Heart left ventricle (tissue), 16 donors: ENCODE measurements around the gene SLC19A1. TPM values are rescaled to one million over a fixed set of nuclear protein-coding genes. Genes with fewer than 3 reads are reported as not detected.
A peak's percentile ranks its signal among the peaks of the same experiment; 100 is the strongest.

Source experiments
- ATAC-seq, 4 donors: fragments of 200-7000 bp; cut with Tn5 transposase; one replicate each; pipeline ENCODE4 v1.9.1; 2020 to 2022; ENCODE audit warnings: moderate library complexity in 4 of 4, mild to moderate bottlenecking in 3 of 4, moderate number of reproducible peaks in 1 of 4
- DNase-seq, 5 donors: peaks; one replicate each; pipeline ENCODE4 v3.0.0-alpha.2; 2020
- H3K27ac ChIP-seq, 12 donors: fragments of 200-600 bp; sonication (generic) in 4 of 12; one replicate each; pipeline versions ENCODE4 v1.5.0 to v1.8.0; 2016 to 2022; ENCODE audit warnings: mild to moderate bottlenecking in 2 of 12
- H3K27me3 ChIP-seq, 9 donors: fragments of 200-600 bp; sonication (generic) in 2 of 9; one replicate each; pipeline versions ENCODE4 v1.5.1 to v1.8.0; 2016 to 2022; ENCODE audit warnings: mild to moderate bottlenecking in 3 of 9
- H3K36me3 ChIP-seq, 9 donors: fragments of 200-600 bp; sonication (generic) in 2 of 9; one replicate each; pipeline versions ENCODE4 v1.5.0 to v1.8.0; 2018 to 2022; ENCODE audit warnings: mild to moderate bottlenecking in 2 of 9
- H3K4me1 ChIP-seq, 12 donors: fragments of 200-600 bp; sonication (generic) in 4 of 12; one replicate each; pipeline versions ENCODE4 v1.5.0 to v1.8.0; 2016 to 2022; ENCODE audit warnings: mild to moderate bottlenecking in 3 of 12
- H3K4me3 ChIP-seq, 12 donors: fragments of 200-600 bp; sonication (generic) in 4 of 12; one replicate each; pipeline versions ENCODE4 v1.5.0 to v1.8.0; 2017 to 2022; ENCODE audit warnings: mild to moderate bottlenecking in 9 of 12, moderate library complexity in 4 of 12
- H3K9me3 ChIP-seq, 12 donors: fragments of 200-600 bp; sonication (generic) in 4 of 12; one replicate each; pipeline versions ENCODE4 v1.5.0 to v1.8.0; 2016 to 2022; ENCODE audit warnings: mild to moderate bottlenecking in 1 of 12
- CTCF ChIP-seq, 12 donors: fragments of 200-600 bp; sonication (generic) in 4 of 12; IDR thresholded peaks; one replicate each; pipeline versions ENCODE4 v1.5.0 to v1.8.0; 2018 to 2022; ENCODE audit warnings: antibody characterized with exemption in 12 of 12, mild to moderate bottlenecking in 5 of 12
- POLR2A ChIP-seq, 2 donors: fragments of 450-650 bp; IDR thresholded peaks; one replicate each; pipeline ENCODE4 v1.6.1; 2017; ENCODE audit warnings: antibody characterized with exemption in 2 of 2, mild to moderate bottlenecking in 2 of 2, moderate library complexity in 2 of 2
- WGBS, 4 donors: extraction: QIAGEN DNeasy Blood & Tissue Kit in 2 of 4; methylation state at CpG; one replicate each; pipeline versions ENCODE4 v1.1.5 to v1.1.7; 2013 to 2018; 5-methylcytosine and 5-hydroxymethylcytosine counted together
- intact Hi-C, 10 donors: fragments of 100-400 bp; cut with DNase I; formaldehyde crosslinking; loops; one replicate each; pipeline versions ENCODE4 v1.11.1 to v1.14.2; 2022
- polyA plus RNA-seq, 2 donors: library from polyadenylated mRNA; stranded (reverse); fragments of 200-250 nt; gene quantifications; one replicate each; pipeline ENCODE4 v1.2.3, GENCODE V29; 2013
- total RNA-seq, 9 donors: library from RNA; depleted of rRNA in 2 of 9; stranded (reverse); fragments of >200 nt in 2 of 9; fragmentation: NEBNext Ultra II Directional in 3 of 9; extraction: Animal tissue kit (Norgen Biotek cat#: 25700) in 3 of 9; gene quantifications; one replicate each; pipeline versions ENCODE4 v1.1.0 to v1.2.4, GENCODE V29; 2016 to 2023
- donor health status: ischemic (EF 13 %, LVEDD 7.1; RV severe dilation, severe dysfunction).
- donor health status: healthy with polysubstance abuse.
- donor health status: DM: no; HTN: yes; CAD: no.
- donor health status: DM: no; HTN: no; CAD: no.
- donor health status: ischemic (EF 25% LVEDD 6.9; RV normal size, moderate dysfunction).
- donor health status: ischemic (EF 25% LVEDD 5.7; RV mildly dilated, moderate dysfunction).
- donor health status: healthy.
- donor health status: DM: yes; HTN: yes; CAD: no.
- donor health status: ischemic (EF 35%, LVEDD 5.7; RV mildly dilated, moderate dysfunction).
- donor health status: nonischemic (EF 11% LVEDD 7.7; RV severe dilation, severe dysfunction).
- donor health status: DM: yes; HTN: yes; CAD: no.
- donor health status: PGD.
- donor health status: ischemic (EF 29% LVEDD 5.4; RV normal size, mild dysfunction).
- donor health status: nonischemic (EF 23%, LVEDD 6.1; RV moderate dilation, normal function).

The SLC19A1 gene
- total and polyA plus RNA-seq, 11 donors: 2.4 to 7.0 (median 3.5) TPM

DNA sequence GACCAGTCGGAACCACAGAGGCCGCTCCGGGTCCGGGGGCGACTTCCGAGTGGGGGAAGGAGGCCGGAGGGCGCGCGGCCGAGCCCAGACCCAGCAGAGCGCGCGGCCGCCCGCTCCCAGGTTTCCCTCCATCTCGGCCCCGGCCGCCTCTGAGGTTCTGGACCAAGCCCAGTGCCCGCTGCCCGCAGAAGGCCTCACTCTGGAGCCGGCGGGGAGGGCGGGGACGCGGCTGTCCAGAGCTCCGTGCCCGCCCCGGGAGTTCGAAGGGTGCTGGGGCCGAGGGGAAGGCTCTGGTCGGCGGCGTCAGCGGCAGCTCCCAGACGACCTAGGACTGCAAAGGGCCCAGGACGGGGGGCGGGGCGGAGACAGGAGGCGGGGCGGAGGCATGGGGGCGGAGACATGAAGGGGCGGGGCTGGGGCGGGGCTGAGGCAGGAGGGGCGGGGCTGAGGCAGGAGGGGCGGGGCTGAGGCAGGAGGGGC is 48.0 kb upstream of the SLC19A1 start:
- H3K4me3 ChIP-seq: peak overlapping the region; percentile 26 to 64 (median 50)
- DNase-seq (peak; percentile 56 to 88 (median 65)), ATAC-seq (peak in 3 of 4 donors; percentile 88 to 95 (median 93))
- intact Hi-C loops: loop anchor here in 4 of 10 donors (5.0 to 10.0 kb wide), 4 partner anchors 33 to 445 kb away; partner anchors contain the start of gene POFUT2 (in 1 of the 4)
- peak overlapping the region in 1 of 12 donors; percentile 9 for H3K27ac ChIP-seq
- H3K27me3 ChIP-seq: peaks cover 0 to 47% (median 23%) of the 10 kb centered on the region in 9 donors
- WGBS, 4 donors: 0 to 3% (median 2%) methylated on average over 5 to 44 of the region's 46 CpGs
- H3K36me3 ChIP-seq: no peaks in the 10 kb centered on the region
- peaks cover 0 to 19% (median 6%) of the 10 kb centered on the region in 12 donors for H3K4me1 ChIP-seq
- H3K9me3 ChIP-seq: peaks cover 0 to 25% (median 18%) of the 10 kb centered on the region in 12 donors
- TF ChIP-seq CTCF (IDR thresholded peaks at IDR 0.05) (no peak), POLR2A (IDR thresholded peaks at IDR 0.05) (no peak)

- intact Hi-C loops: loop anchor here in 4 of 10 donors (5.0 to 10.0 kb wide), 4 partner anchors 32 to 445 kb away; partner anchors contain the start of gene POFUT2 (in 1 of the 4)
- peak in 1 of 4 donors; percentile 4 for ATAC-seq
Measured at GRCh38 chr21:45589686-45590245, 47.5 kb upstream of the SLC19A1 start.

DNA sequence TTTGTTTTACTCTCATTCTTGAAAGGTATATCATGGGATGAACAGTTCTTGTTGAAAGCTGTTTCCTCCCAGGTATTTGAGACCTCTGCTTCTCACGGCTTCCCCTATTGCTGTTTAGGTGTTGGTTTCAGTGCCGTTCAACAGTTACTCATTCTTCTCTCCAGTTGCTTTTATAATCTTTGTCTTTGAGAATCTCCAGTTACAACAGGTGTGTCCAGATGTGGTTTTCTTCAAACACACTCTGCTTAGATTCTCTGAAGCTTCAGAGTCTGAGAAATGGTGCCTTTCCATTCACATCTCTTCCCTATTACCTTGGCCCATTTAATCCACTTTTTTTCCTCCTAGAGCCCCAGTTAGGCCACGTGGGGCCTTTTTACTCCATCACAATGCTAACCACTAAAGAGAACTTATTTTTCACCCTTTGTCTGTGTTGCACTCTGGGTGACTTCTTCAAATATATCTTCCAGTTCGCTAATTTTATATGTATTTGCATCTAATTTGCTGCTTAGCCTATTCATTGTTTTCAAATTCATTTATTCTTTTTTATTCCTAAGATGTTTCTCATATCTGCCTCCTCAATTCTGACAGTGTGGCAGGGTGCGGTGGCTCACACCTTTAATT is 46.7 kb upstream of the SLC19A1 start:
- intact Hi-C loops: no loop called here
- no peak overlapping the region for H3K27ac ChIP-seq
- peaks cover 0 to 29% (median 19%) of the 10 kb centered on the region in 12 donors for H3K9me3 ChIP-seq
- ATAC-seq (no peak), DNase-seq (no peak)
- H3K4me3 ChIP-seq: no peak overlapping the region
- H3K36me3 ChIP-seq: no peaks in the 10 kb centered on the region
- peaks cover 0 to 38% (median 23%) of the 10 kb centered on the region in 9 donors for H3K27me3 ChIP-seq
- peaks cover 0 to 19% (median 6%) of the 10 kb centered on the region in 12 donors for H3K4me1 ChIP-seq
- 87 to 91% (median 90%) methylated on average over 5 of the region's 5 CpGs for WGBS, 4 donors
- no peak for TF ChIP-seq POLR2A (IDR thresholded peaks at IDR 0.05)

More at GRCh38 chr21:45589686-45590245, 47.5 kb upstream of the SLC19A1 start:
- H3K36me3 ChIP-seq: no peaks in the 10 kb centered on the region
- no peak for TF ChIP-seq CTCF (IDR thresholded peaks at IDR 0.05)
- no peak for TF ChIP-seq POLR2A (IDR thresholded peaks at IDR 0.05)
- peak overlapping the region in 1 of 12 donors; percentile 9 for H3K27ac ChIP-seq
- H3K27me3 ChIP-seq: peaks cover 0 to 42% (median 23%) of the 10 kb centered on the region in 9 donors
- H3K4me3 ChIP-seq: peak overlapping the region; percentile 26 to 64 (median 50)
- WGBS, 4 donors: 31 to 37% (median 34%) methylated on average over 40 to 41 of the region's 41 CpGs
- no peak for DNase-seq
- H3K9me3 ChIP-seq: peaks cover 0 to 29% (median 19%) of the 10 kb centered on the region in 12 donors
- H3K4me1 ChIP-seq: peaks cover 0 to 19% (median 6%) of the 10 kb centered on the region in 12 donors

DNA sequence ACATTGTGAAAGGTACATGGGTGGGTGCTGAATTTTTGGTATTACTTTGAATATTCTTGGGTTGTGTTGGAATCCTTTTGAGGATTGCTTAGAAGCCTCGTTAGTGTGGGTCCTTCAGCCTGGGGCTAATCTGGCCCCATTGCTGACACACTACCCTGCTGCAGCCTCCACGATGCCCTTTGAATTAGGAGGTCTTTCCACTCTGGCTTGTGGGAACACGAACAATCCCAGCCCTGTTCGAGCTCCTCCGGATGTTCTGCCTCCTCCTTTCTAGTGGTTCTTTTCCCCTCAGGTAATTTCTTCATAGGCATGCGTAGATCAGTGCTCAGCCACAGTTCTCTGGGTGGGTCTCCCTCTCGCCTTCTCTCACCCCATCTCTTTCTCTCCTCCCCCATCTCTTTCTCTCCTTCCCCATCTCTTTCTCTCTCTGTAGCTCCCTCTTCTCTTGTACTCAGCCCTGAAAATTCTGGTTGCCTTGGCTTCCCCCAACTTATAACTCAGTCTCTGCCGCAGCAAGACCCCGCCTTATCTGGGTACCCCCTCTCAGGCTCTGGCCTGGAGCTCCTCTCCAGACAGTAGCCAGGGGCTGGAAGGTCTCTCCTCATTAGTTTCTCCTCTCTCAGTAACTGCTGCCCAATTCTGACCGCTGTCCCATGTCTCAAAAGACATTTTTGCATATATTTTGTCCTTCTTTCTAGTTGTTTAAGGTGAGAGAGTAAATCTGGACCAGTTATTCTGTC is 46.0 kb upstream of the SLC19A1 start:
- no peaks in the 10 kb centered on the region for H3K36me3 ChIP-seq
- ATAC-seq (no peak), DNase-seq (no peak)
- intact Hi-C loops: no loop called here
- H3K27ac ChIP-seq: no peak overlapping the region
- H3K4me3 ChIP-seq: no peak overlapping the region
- peaks cover 0 to 38% (median 23%) of the 10 kb centered on the region in 9 donors for H3K27me3 ChIP-seq
- H3K9me3 ChIP-seq: peaks cover 0 to 30% (median 19%) of the 10 kb centered on the region in 12 donors
- TF ChIP-seq CTCF (IDR thresholded peaks at IDR 0.05): no peak
- no peak for TF ChIP-seq POLR2A (IDR thresholded peaks at IDR 0.05)
- peaks cover 0 to 19% (median 6%) of the 10 kb centered on the region in 12 donors for H3K4me1 ChIP-seq
- WGBS, 4 donors: 83 to 93% (median 91%) methylated on average over 10 of the region's 10 CpGs
